K562 (cell line): Measurements from ENCODE around the gene TLE6. TPM values are rescaled to one million over a fixed set of nuclear protein-coding genes. Genes with fewer than 3 reads are reported as not detected.

Source experiments
- ELF1 ChIP-seq: fragments of 200-800 bp; sonication (Bioruptor generic); IDR thresholded peaks from 2 replicates; pipeline ENCODE4 v1.6.1; 2016; ENCODE audit warnings: missing genetic modification characterization, missing compliant biosample characterization
- FOXP1 ChIP-seq: sonication (generic); formaldehyde crosslinking; IDR thresholded peaks from 2 replicates; pipeline ENCODE4 v1.8.0; 2022; ENCODE audit warnings: mild to moderate bottlenecking, missing genetic modification reagents
- HDAC1 ChIP-seq, 2 experiments: fragments of 450-650 bp; IDR thresholded peaks; 2 replicates each; pipeline ENCODE4 v1.6.1; 2016 to 2017; ENCODE audit warnings: inconsistent platforms in 1 of 2, mild to moderate bottlenecking in 1 of 2, moderate library complexity in 1 of 2
- KDM4B ChIP-seq, 2 experiments: fragments of 450-650 bp in 1 of 2; sonication (generic) in 1 of 2; IDR thresholded peaks; 2 replicates each; pipeline ENCODE4 v1.6.1; 2016 to 2017; ENCODE audit warnings: borderline replicate concordance in 2 of 2, antibody characterized with exemption in 1 of 2, low read depth in 1 of 2, mild to moderate bottlenecking in 1 of 2
- LARP7 ChIP-seq: fragments of 450-650 bp; IDR thresholded peaks from 2 replicates; pipeline ENCODE4 v1.6.1; 2016
- NFE2 ChIP-seq: IDR thresholded peaks from 2 replicates; pipeline ENCODE4 v1.6.1; 2014; ENCODE audit warnings: antibody characterized with exemption, low read depth
- POLR3G ChIP-seq: IDR thresholded peaks from 2 replicates; pipeline ENCODE4 v1.6.1; 2011; ENCODE audit not compliant: insufficient read length, insufficient replicate concordance; ENCODE audit errors: extremely low read depth
- REST ChIP-seq, 2 experiments: fragments of 450-650 bp; formaldehyde crosslinking in 1 of 2; IDR thresholded peaks; 2 replicates each; pipeline versions ENCODE4 v1.4.0 to v1.6.1; 2014 to 2020; ENCODE audit warnings: mild to moderate bottlenecking in 2 of 2, borderline replicate concordance in 1 of 2, low read depth in 1 of 2
- SREBF2 ChIP-seq: sonication (generic); formaldehyde crosslinking; IDR thresholded peaks from 2 replicates; pipeline ENCODE4 v1.4.0; 2020; ENCODE audit warnings: mild to moderate bottlenecking, missing genetic modification reagents
- TSHZ1 ChIP-seq: fragments of 250-450 bp; sonication (Bioruptor Pico); IDR thresholded peaks from 2 replicates; pipeline ENCODE4 v1.4.0; 2020; ENCODE audit warnings: mild to moderate bottlenecking, moderate library complexity
- U2AF1 ChIP-seq: fragments of 200-400 bp; formaldehyde crosslinking; optimal IDR thresholded peaks from 2 replicates; pipeline ENCODE3; 2017; ENCODE audit warnings: mild to moderate bottlenecking, low read depth, low read length, moderate library complexity
- ZBTB8A ChIP-seq: fragments of 450-650 bp; IDR thresholded peaks from 2 replicates; pipeline ENCODE4 v1.6.1; 2018; ENCODE audit warnings: mild to moderate bottlenecking, moderate library complexity; ENCODE audit not compliant: partially characterized antibody
- ZC3H8 ChIP-seq: fragments of 450-650 bp; IDR thresholded peaks from 2 replicates; pipeline ENCODE4 v1.6.1; 2017
- ZNF146 ChIP-seq: IDR thresholded peaks from one replicate; pipeline ENCODE4 v1.6.1; 2018; ENCODE audit warnings: missing compliant biosample characterization; ENCODE audit not compliant: unreplicated experiment
- ZNF277 ChIP-seq: fragments of 250-450 bp; sonication (Bioruptor Pico); IDR thresholded peaks from 2 replicates; pipeline ENCODE4 v1.8.0; 2022; ENCODE audit warnings: inconsistent platforms, mild to moderate bottlenecking, moderate library complexity, borderline replicate concordance
- ZNF583 ChIP-seq: fragments of 250-450 bp; sonication (Bioruptor Pico); IDR thresholded peaks from 2 replicates; pipeline ENCODE4 v1.4.0; 2020
- polyA plus RNA-seq, 8 experiments: library from polyadenylated mRNA; depleted of rRNA in 4 of 8; stranded (reverse) in 5 of 8; unstranded in 3 of 8; fragments of >200 nt; fragmentation: Nextera tagmentation in 2 of 8; fragmentation: Illumina TruSeq in 1 of 8; extraction: Ambion mirVana in 2 of 8; extraction: Trizol in 1 of 8; gene quantifications; 2 replicates each; pipeline versions ENCODE4 v1.2.1 to v1.2.3, GENCODE V29; 2011 to 2014; ENCODE audit warnings: inconsistent platforms in 1 of 8, missing spikeins in 1 of 8
- total RNA-seq, 7 experiments: library from RNA; depleted of rRNA in 6 of 7; stranded (reverse); fragments of >200 nt in 6 of 7; fragmentation: Illumina TruSeq in 2 of 7; extraction: Trizol in 2 of 7; gene quantifications; 2 replicates each; pipeline versions ENCODE4 v1.2.1 to v1.2.3, GENCODE V29; 2011 to 2021; ENCODE audit warnings: low replicate concordance in 1 of 7

The TLE6 gene
- total and polyA plus RNA-seq, 9 of the 15 experiments (the other 6 are each of a cell fraction or from before 2014, with no cell fraction given): 1.1 to 6.1 (median 2.5) TPM

GRCh38 chr19:3035542-3036118 lies 58.3 kb downstream of the TLE6 start (continued):
- TF ChIP-seq ZNF277: no peak
- TF ChIP-seq ELF1: peak; percentile 55; the same call in 1 of the 2 replicates
- no peak for TF ChIP-seq TSHZ1
- TF ChIP-seq REST (IDR thresholded peaks at IDR 0.05; ENCODE audit: borderline replicate concordance): no peak
- no peak for TF ChIP-seq REST (CRISPR knock-in tag; IDR thresholded peaks at IDR 0.05; ENCODE audit: low read depth)
- TF ChIP-seq ZNF146 (CRISPR knock-in tag): no peak
- no peak for TF ChIP-seq U2AF1
- TF ChIP-seq ZBTB8A: no peak
- peak in 1 of 2 experiments; percentile 70; a peak in 3 of 4 replicates for TF ChIP-seq HDAC1 (IDR thresholded peaks at IDR 0.05)
- TF ChIP-seq ZC3H8: no peak
- TF ChIP-seq ZNF583 (CRISPR knock-in tag): no peak
- TF ChIP-seq NFE2: no peak
- TF ChIP-seq FOXP1: no peak
- TF ChIP-seq POLR3G: no peak
- TF ChIP-seq KDM4B (IDR thresholded peaks at IDR 0.05; ENCODE audit: borderline replicate concordance in 2 of 2, low read depth in 1 of 2): peak in 1 of 2 experiments; percentile 85; a peak in 1 of 4 replicates
- no peak for TF ChIP-seq LARP7
- no peak for TF ChIP-seq SREBF2 (CRISPR knock-in tag)
